Pancreas (tissue), 10 donors: ENCODE data around the gene IFT43. TPM values are rescaled to one million over a fixed set of nuclear protein-coding genes. Genes with fewer than 3 reads are reported as not detected.

Source experiments
- ATAC-seq, 4 donors: fragments of 200-7000 bp; cut with Tn5 transposase; one replicate each; pipeline versions ENCODE4 v1.8.0 to v1.9.1; 2020; ENCODE audit warnings: mild to moderate bottlenecking in 4 of 4, moderate library complexity in 4 of 4
- DNase-seq, 6 donors: peaks; one replicate each; pipeline ENCODE4 v3.0.0-alpha.2; 2020
- FAIRE-seq: peaks from 2 replicates; lab custom pipeline; 2012; peaks lifted over from hg19 to GRCh38; lab: Jason Lieb, UNC
- H3K27ac ChIP-seq, 4 donors: fragments of 200-600 bp; sonication (generic); 1 replicate in 3 of 4; 2 replicates in 1 of 4; pipeline versions ENCODE4 v1.5.0 to v1.8.0; 2020
- H3K27me3 ChIP-seq, 4 donors: fragments of 200-600 bp; one replicate each; pipeline ENCODE4 v1.8.0; 2021
- H3K36me3 ChIP-seq, 3 donors: fragments of 200-600 bp; sonication (generic) in 1 of 3; one replicate each; pipeline versions ENCODE4 v1.5.0 to v1.8.0; 2020 to 2021
- H3K4me1 ChIP-seq, 3 donors: fragments of 200-600 bp; one replicate each; pipeline ENCODE4 v1.8.0; 2021
- H3K4me3 ChIP-seq, 4 donors: fragments of 200-600 bp; sonication (generic) in 2 of 4; one replicate each; pipeline versions ENCODE4 v1.5.0 to v1.8.0; 2020 to 2021
- H3K9me3 ChIP-seq, 4 donors: fragments of 200-600 bp; one replicate each; pipeline ENCODE4 v1.8.0; 2021
- CTCF ChIP-seq, 4 donors: fragments of 200-600 bp; sonication (generic) in 3 of 4; IDR thresholded peaks; one replicate each; pipeline versions ENCODE4 v1.5.0 to v1.8.0; 2021; ENCODE audit warnings: antibody characterized with exemption in 4 of 4
- WGBS, 2 donors: extraction: QIAGEN DNeasy Blood & Tissue Kit; methylation state at CpG; one replicate each; pipeline ENCODE4 v1.1.7; 2013; 5-methylcytosine and 5-hydroxymethylcytosine counted together
- intact Hi-C, 3 donors: fragments of 100-400 bp; cut with DNase I; formaldehyde crosslinking; loops; one replicate each; pipeline versions ENCODE4 v1.11.1 to v1.14.2; 2022
- polyA plus RNA-seq, 2 donors: library from polyadenylated mRNA; stranded (reverse); fragments of 200-250 nt; gene quantifications; one replicate each; pipeline ENCODE4 v1.2.3, GENCODE V29; 2013
- total RNA-seq, 6 donors: library from RNA; stranded (reverse); fragmentation: NEBNext Ultra II Directional in 4 of 6; extraction: Animal tissue kit (Norgen Biotek cat#: 25700) in 4 of 6; gene quantifications; one replicate each; pipeline versions ENCODE4 v1.2.1 to v1.2.4, GENCODE V29; 2021 to 2023
- donor health status: healthy with polysubstance abuse.
- donor health status: DM: no; HTN: no; CAD: no; lungs with moderate emphysema.
- donor health status: DM: no; HTN: no; CAD: no.
- donor health status: control.
- donor health status: control.
- donor health status: Bipolar disorder and iron deficiency.
- donor health status: DM: yes; HTN: yes; CAD: no.
- donor health status: DM: no; HTN: no; CAD: no.
- donor health status: DM: no; HTN: no; CAD: no.
- donor health status: DM: yes; HTN: yes; CAD: no.

The IFT43 gene
- total and polyA plus RNA-seq, 8 donors = 11.4 to 46.3 (median 16.5) TPM

- Histone ChIP-seq H3K4me1 (no peaks in the 10 kb centered on the region), H3K27me3 (no peaks in the 10 kb centered on the region), H3K27ac (no peak overlapping the region), H3K4me3 (no peak overlapping the region), H3K9me3 (no peaks in the 10 kb centered on the region), H3K36me3 (peaks cover 0 to 5% (median 0%) of the 10 kb centered on the region in 3 donors)
- FAIRE-seq (no peak), DNase-seq (no peak), ATAC-seq (no peak)
- WGBS, 2 donors = 97 to 98% methylated on average over 2 of the region's 2 CpGs
- no peak for TF ChIP-seq CTCF (IDR thresholded peaks at IDR 0.05)
- intact Hi-C loops = no loop called here
These were observed 37.4 kb downstream of the IFT43 start for GRCh38 chr14:76022991-76023390.

- Histone ChIP-seq H3K9me3 (no peaks in the 10 kb centered on the region), H3K27me3 (no peaks in the 10 kb centered on the region), H3K4me1 (no peaks in the 10 kb centered on the region), H3K27ac (no peak overlapping the region), H3K36me3 (peaks cover 0 to 5% (median 0%) of the 10 kb centered on the region in 3 donors), H3K4me3 (no peak overlapping the region)
- 47 to 48% methylated on average over 1 of the region's 1 CpG for WGBS, 2 donors
- TF ChIP-seq CTCF (IDR thresholded peaks at IDR 0.05) = no peak
- DNase-seq (no peak), ATAC-seq (no peak), FAIRE-seq (no peak)
- intact Hi-C loops = no loop called here
These were observed 38.2 kb downstream of the IFT43 start for GRCh38 chr14:76023757-76024156.

GRCh38 chr14:76024211-76024907, 38.8 kb downstream of the IFT43 start:
- peaks cover 0 to 2% (median 0%) of the 10 kb centered on the region in 3 donors for H3K36me3 ChIP-seq
- intact Hi-C loops = no loop called here
- H3K4me1 ChIP-seq = no peaks in the 10 kb centered on the region
- DNase-seq (no peak), FAIRE-seq (no peak), ATAC-seq (no peak)
- WGBS, 2 donors = 93% methylated on average over 4 of the region's 4 CpGs
- H3K4me3 ChIP-seq = no peak overlapping the region
- no peak overlapping the region for H3K27ac ChIP-seq
- TF ChIP-seq CTCF (IDR thresholded peaks at IDR 0.05) = no peak
- H3K9me3 ChIP-seq = no peaks in the 10 kb centered on the region
- no peaks in the 10 kb centered on the region for H3K27me3 ChIP-seq

GRCh38 chr14:76034566-76034965, 49.0 kb downstream of the IFT43 start:
- no peaks in the 10 kb centered on the region for H3K9me3 ChIP-seq
- H3K36me3 ChIP-seq = peaks cover 0 to 3% (median 0%) of the 10 kb centered on the region in 3 donors
- no peak for ATAC-seq
- intact Hi-C loops = no loop called here
- no peaks in the 10 kb centered on the region for H3K27me3 ChIP-seq
- H3K27ac ChIP-seq = no peak overlapping the region
- no peak for FAIRE-seq
- no peaks in the 10 kb centered on the region for H3K4me1 ChIP-seq
- TF ChIP-seq CTCF (IDR thresholded peaks at IDR 0.05) = no peak
- WGBS, 2 donors = 95 to 98% methylated on average over 3 of the region's 3 CpGs
- no peak overlapping the region for H3K4me3 ChIP-seq
- no peak for DNase-seq

- FAIRE-seq (no peak), ATAC-seq (no peak), DNase-seq (no peak)
- no peaks in the 10 kb centered on the region for H3K27me3 ChIP-seq
- H3K36me3 ChIP-seq = no peaks in the 10 kb centered on the region
- no peak overlapping the region for H3K27ac ChIP-seq
- 87 to 91% methylated on average over 3 of the region's 3 CpGs for WGBS, 2 donors
- intact Hi-C loops = loop anchor here in 1 of 3 donors (10.0 kb wide), 2 partner anchors 344 to 604 kb away; no protein-coding TSS in a partner anchor
- H3K9me3 ChIP-seq = no peaks in the 10 kb centered on the region
- H3K4me3 ChIP-seq = no peak overlapping the region
- no peaks in the 10 kb centered on the region for H3K4me1 ChIP-seq
- no peak for TF ChIP-seq CTCF (IDR thresholded peaks at IDR 0.05)
These were observed 55.1 kb downstream of the IFT43 start for GRCh38 chr14:76040704-76041103.
